ENCODE results near the gene FAM24A.

FAM24A gene

DNA sequence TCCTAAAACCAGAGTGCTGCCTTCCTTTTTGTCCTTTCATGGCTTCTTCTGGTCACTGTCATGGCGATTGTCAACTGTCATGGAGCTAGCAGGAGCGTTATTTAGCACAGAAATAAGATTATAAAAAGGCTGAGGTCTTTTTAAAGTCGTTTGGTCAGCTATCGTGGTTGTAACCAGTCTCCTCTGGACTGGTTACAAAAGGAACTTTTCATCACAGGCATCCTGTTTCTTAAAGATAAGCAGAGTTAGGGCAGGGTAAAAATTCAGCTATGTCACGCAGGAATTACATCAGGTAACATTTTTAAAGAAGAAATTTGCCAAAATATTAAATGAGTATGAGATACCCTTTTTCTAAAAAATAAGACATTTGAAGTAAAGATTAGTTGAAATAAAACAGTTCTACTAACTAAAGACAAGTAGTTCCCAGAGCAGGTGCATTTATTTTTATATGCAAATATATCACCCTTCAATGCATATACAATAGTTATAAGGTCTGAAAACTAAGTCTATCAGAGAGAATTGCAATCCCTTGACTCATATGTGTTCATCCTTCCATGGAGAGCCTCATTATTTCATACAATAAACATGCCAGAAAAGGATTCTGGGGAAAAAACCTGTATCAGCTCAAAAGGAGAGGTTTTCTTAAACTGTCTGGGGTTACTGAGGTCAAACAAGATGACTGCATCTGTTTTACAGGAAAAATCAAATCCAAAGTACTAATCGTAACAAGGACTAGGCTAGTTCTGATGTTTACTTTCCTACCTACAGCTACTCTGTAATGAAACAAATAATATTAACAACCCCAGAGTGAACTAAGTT, 20.9 kb downstream of the FAM24A start:
- no peak for DNase-seq (ENCODE audit: low spot score)

DNA sequence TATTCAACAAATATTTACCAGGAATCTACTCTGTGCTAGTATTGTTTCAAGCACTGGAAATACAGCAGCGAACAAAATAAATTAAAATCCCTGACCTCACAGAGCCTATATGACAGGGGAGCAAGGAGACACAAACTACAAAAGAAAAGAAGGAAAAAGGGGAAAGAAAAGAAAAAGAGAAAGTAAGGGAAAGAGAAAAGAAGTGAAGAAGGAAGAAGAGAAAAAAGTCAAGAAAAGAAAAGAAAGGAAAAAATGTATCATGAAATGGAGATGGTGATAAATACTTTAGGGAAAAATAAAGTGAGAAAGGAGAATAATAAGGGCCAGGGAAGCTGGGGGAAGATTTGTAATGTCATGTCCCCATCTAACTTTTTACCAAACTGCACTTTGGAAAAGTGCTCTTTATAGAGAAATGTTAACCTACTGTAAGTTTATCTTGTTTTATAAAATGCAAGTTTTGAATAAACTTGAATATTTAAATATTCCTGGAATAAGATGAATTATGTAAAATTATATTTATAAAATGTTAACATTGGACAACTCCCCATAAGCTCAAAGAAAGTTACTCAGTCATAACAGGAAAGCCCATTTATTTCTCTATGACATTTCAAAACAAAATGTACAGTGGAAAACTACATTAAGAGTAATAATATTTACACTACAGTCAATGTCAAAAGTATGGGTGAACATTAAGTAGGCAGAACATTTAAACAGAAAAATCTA, 28.9 kb downstream of the FAM24A start:
- DNase-seq (ENCODE audit: low spot score): no peak

DNA sequence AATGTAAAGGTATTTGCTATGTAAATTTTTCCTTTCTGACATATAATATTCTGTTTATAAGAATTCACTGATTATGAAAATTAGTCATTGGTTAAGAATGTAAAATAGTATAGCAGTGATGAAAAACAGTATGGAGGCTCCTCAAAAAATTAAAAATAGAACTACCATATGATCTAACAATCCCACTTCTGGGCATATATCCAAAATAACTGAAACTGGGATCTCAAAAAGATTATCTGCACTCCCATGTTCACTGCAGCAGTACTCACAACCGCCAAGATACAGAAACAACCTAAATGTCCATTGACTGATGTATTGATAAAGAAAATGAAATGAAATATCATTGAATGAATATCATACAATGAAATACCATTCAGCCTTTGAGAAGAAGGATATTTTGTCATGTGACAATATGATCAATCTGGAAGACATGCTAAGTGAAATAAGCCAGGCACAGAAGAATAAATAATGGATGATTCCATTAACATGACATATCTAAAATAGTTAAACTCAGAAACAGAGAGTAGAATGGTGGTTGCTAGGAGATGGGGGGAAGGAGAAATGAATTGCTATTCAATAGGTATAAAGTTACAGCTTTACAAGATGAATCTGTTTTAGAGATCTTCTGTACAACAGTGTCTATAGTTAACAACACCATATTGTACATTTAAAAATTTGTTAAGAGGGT, 29.6 kb downstream of the FAM24A start:
- no peak for DNase-seq (ENCODE audit: low spot score)

DNA sequence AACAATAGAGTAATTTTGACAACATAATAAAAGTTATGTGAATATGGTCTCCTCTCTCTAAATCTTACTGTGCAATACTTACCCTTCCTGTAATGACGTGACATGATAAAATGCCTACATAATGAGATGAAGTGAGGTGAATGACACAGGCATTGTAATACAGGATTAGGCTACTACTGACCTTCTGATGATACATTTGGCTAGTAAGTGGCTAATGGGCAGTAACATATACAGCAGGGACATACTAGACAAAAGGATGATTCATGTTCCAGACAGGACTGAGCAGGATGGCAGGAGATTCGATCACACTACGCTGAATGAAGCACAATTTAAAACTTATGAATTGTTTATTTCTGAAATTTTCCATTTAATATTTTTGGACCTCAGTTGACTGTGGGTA, 38.9 kb downstream of the FAM24A start:
- DNase-seq (ENCODE audit: low spot score): no peak

DNA sequence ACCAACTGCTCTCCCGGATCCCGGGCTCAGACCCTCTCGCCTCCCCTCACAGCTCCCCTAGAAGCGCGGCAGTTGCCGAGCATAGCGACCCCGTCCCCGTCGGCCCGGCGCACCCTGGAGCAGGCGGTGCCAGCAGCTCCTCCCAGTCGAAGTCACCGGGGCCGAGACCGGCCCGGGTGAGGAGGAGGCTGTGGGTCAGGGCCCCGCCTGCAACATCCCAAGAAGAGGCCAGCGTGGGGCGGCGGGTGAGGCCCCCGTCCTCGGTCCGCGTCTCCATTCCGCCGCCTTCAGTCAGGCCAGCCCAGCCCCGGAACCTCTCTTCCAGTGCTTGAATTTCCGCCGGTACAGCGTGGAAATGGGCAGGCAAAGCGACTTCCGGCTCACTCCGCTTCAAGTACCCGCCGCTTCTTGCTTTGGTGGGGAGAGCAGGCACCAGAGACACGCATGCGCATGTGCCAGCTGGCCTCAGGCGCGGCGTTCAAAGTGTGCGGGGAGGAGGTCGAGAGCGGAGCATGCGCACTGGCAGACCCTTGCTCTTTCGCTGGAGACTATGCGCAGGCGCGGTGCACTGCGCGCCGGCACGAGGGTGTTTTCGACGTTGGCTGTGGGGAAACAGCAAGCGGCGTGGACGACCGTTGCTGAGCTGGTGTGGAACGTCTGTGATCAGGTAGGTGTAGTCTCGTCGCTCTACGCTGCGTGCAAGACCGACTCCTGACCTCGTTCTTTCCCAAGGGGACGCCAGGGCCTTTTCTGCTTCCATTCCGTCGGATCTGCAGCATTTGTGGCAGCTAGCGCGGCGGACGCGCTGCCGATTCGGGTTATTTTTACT, 43.7 kb downstream of the FAM24A start, which contains the start of gene C10orf88:
C10orf88 (minus strand) TSS at position 326 of the 829 bp plus-strand sequence; CDS start at position 277, 49 bp downstream.
- DNase-seq (ENCODE audit: low spot score): peak; percentile 99

DNA sequence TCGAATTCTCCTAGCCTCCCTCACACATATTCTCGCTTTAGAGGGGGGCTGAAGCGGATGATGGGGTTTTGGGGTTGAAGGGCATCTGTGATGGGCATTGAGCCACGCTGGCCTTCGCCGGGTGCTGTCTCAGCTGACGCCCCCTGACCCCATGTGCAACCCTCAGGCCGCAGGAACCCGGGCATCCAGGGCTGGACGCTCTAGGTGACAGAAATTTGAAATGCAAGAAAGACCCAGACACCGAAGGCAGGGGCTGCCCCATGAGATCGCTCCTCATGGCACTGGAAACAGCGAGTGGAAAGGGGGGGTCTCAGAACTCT, 44.3 kb downstream of the FAM24A start:
- no peak for DNase-seq (ENCODE audit: low spot score)

DNA sequence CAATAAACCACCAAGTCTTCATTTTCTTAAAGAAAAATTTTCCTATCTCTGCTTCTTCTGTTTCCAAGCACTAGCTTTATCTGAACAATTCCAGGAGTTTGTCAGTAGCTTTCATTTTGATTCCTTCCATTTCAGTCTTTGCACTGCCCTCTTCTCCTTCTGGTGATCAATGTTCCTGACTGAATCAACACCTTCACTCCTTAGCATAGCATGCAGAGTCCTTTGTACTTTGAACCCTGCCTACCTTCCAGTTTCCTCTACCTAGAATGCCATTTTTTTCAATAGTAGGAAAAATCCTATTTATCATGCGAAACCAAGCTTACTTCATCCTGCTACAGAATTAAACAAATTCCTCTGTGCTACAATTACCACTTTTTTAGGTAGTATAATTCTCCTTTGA, 45.5 kb downstream of the FAM24A start:
- DNase-seq (ENCODE audit: low spot score): no peak

DNA sequence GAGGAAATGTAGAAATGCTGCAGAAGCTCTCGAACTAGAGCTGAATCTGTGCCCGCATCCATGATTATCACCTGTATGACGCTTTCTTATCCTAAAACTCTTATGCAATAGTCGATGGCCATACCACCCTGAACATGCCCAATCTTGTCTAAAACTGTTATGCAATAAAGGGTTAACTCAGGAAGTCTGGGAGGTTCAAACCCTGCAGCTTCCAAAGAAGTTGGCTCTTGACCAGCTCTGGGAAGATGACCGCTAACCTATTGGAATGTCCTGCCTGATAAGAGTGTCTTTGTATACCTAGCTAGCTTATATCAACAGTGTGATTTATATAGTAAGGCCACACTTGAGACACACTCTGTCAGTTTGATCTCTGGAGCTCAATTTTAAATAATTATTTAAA, 47.1 kb downstream of the FAM24A start:
- DNase-seq (ENCODE audit: low spot score): no peak

DNA sequence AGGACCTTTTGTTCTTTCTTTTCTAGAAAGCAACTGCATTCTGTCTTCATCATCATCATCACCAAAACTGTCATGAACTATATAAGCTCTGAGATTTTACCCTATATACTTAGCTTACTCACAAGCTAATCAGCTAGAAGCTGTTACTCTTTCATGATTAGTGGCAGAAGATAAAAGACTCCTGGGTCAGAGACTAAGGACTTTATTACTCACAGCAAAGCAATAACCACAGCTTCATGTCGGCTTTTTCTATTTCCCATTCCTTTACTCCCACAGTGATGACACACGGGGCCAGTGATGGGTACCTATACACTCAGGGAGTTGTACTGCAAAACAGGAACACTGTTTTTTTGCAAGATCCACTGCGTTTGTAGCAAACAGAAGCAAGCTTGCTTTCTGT, 52.0 kb downstream of the FAM24A start:
- no peak for DNase-seq (ENCODE audit: low spot score)
